BE2C (cell line): ENCODE results near the gene BTBD17. TPM values are rescaled to one million over a fixed set of nuclear protein-coding genes. Genes with fewer than 3 reads are reported as not detected.
A peak's percentile ranks its signal among the peaks of the same experiment; 100 is the strongest.
"Not testable (repeated sequence)": the region's sequence is repeated elsewhere in the genome, so short reads cannot be mapped to it uniquely, and the experiment has no call there.

ENCODE experiments used
- DNase-seq: peaks from one replicate; pipeline ENCODE4 v3.0.0-alpha.2; 2020
- H3K27me3 ChIP-seq: fragments of 250-450 bp; sonication (Bioruptor Pico); 2 replicates; pipeline ENCODE4 v1.5.1; 2020; ENCODE audit warnings: mild to moderate bottlenecking
- H3K36me3 ChIP-seq: fragments of 250-450 bp; sonication (Bioruptor Pico); 2 replicates; pipeline ENCODE4 v1.5.1; 2020; ENCODE audit warnings: mild to moderate bottlenecking
- H3K4me1 ChIP-seq: fragments of 250-450 bp; sonication (Bioruptor Pico); 2 replicates; pipeline ENCODE4 v1.5.1; 2020
- H3K4me3 ChIP-seq: 2 replicates; pipeline ENCODE4 v1.5.1; 2011; ENCODE audit warnings: low read depth, low read length
- H3K9me3 ChIP-seq: fragments of 250-450 bp; sonication (Bioruptor Pico); 2 replicates; pipeline ENCODE4 v1.5.1; 2020
- CTCF ChIP-seq: IDR thresholded peaks from 2 replicates; pipeline ENCODE4 v1.5.1; 2012; ENCODE audit warnings: mild to moderate bottlenecking, low read depth, low read length
- polyA plus RNA-seq: library from polyadenylated mRNA; unstranded; fragments of >200 nt; gene quantifications from one replicate; pipeline ENCODE4 v1.2.1, GENCODE V29; 2012; ENCODE audit warnings: low read depth, missing spikeins; ENCODE audit not compliant: insufficient read length, insufficient read depth

The BTBD17 gene
- polyA plus RNA-seq, result 1.0 TPM

GRCh38 chr17:74361230-74362068, at the start of gene BTBD17:
TSS of gene BTBD17 (minus strand) at chr17:74361868. CDS start at chr17:74361819, 49 bp downstream.
- DNase-seq, result peak; percentile 64
- Histone ChIP-seq H3K4me3 (no peak within 1 kb of the TSS), H3K27me3 (peaks cover 23% of the 10 kb centered on the region), H3K36me3 (no peaks in the 10 kb centered on the region), H3K4me1 (no peaks in the 10 kb centered on the region), H3K9me3 (no peaks in the 10 kb centered on the region)
- peak; percentile 63 for TF ChIP-seq CTCF

DNA sequence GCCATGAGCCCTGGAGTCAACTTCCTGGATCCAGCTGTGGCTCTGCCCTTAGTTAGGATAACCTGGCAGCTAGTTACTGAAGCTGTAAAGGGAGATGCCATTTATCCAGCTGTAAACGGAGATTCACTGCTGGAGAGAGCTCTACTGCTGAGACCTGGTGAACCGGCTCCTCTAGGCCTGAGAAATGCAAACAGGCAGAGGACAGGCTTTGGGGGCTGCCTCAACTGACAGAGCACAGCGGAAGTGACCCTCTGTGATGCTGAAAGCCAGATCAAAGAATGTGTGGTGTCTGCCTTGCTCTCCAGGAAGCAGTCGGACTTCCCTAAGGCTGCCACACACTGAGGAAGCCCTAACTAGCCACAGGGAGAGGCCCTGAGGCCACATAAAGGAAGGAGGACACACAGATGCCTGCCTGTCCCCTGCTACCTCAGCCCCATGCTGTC, 48.4 kb upstream of the BTBD17 start:
- no peak for DNase-seq
- no peaks in the 10 kb centered on the region for H3K4me1 ChIP-seq

GRCh38 chr17:74408815-74409214, 47.1 kb upstream of the BTBD17 start:
- Histone ChIP-seq H3K36me3 (no peaks in the 10 kb centered on the region), H3K9me3 (no peaks in the 10 kb centered on the region), H3K27me3 (no peaks in the 10 kb centered on the region), H3K4me1 (no peaks in the 10 kb centered on the region), H3K4me3 (no peak overlapping the region)
- TF ChIP-seq CTCF, result no peak
- no peak for DNase-seq

More for the DNA sequence above, 48.4 kb upstream of the BTBD17 start:
- no peak for TF ChIP-seq CTCF
- Histone ChIP-seq H3K9me3 (no peaks in the 10 kb centered on the region), H3K36me3 (no peaks in the 10 kb centered on the region), H3K4me3 (no peak overlapping the region), H3K27me3 (no peaks in the 10 kb centered on the region)

- TF ChIP-seq CTCF, result no peak
- DNase-seq, result no peak
- H3K36me3 ChIP-seq, result no peaks in the 10 kb centered on the region
Measured at GRCh38 chr17:74408262-74408661, 46.6 kb upstream of the BTBD17 start.

DNA sequence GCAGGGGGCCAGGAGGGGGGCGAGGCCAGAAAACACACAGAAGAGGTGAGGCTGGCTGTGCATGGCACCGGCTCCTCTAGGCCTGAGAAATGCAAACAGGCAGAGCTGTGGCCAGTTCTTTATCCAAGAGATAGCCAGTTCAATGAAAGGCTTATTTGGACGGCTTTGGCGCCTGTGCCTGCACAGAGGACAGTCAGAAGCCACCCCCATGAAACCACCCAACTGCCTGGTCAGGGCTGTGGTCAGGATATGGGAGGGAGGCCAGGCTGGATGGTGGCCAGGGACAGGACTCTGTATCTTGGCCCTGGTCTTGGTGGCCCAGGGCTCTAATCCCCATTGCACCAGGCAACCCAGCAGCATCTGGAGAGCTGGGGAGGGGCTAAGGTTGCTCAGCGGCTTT, 45.7 kb upstream of the BTBD17 start:
- no peak overlapping the region for H3K4me3 ChIP-seq
- DNase-seq, result no peak
- H3K27me3 ChIP-seq, result no peaks in the 10 kb centered on the region
- no peaks in the 10 kb centered on the region for H3K4me1 ChIP-seq
- H3K9me3 ChIP-seq, result no peaks in the 10 kb centered on the region
- no peaks in the 10 kb centered on the region for H3K36me3 ChIP-seq
- TF ChIP-seq CTCF, result no peak

More at GRCh38 chr17:74408262-74408661, 46.6 kb upstream of the BTBD17 start:
- Histone ChIP-seq H3K9me3 (no peaks in the 10 kb centered on the region), H3K4me1 (no peaks in the 10 kb centered on the region), H3K4me3 (no peak overlapping the region), H3K27me3 (no peaks in the 10 kb centered on the region)

DNA sequence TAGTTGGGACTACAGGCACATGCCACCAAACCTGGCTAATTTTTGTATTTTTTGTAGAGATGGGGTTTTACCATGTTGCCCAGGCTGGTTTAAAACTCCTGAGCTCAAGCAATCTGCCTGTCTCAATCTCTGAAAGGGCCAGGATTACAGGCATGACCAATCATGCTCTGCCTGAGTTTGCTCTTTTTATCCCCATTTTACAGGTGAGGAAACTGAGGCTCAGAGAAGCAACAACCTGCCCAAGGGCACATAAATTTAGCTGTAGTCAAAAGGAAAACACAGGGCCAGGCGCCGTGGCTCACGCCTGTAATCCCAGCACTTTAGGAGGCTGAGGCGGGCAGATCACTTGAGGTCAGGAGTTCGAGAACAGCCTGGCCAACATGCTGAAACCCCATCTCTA, 43.6 kb upstream of the BTBD17 start:
- H3K27me3 ChIP-seq, H3K9me3 ChIP-seq, H3K36me3 ChIP-seq, DNase-seq, H3K4me3 ChIP-seq, H3K4me1 ChIP-seq: not testable (repeated sequence)
